Progenitor cell of endocrine pancreas (in vitro differentiated cells): ENCODE measurements around the gene BRICD5. TPM values are rescaled to one million over a fixed set of nuclear protein-coding genes. Genes with fewer than 3 reads are reported as not detected.

ENCODE experiments used
- DNase-seq: peaks from one replicate; pipeline ENCODE4 v3.0.0; 2021; ENCODE audit warnings: low spot score; ENCODE audit not compliant: unreplicated experiment
- H3K27ac Mint-ChIP-seq: 2 replicates; pipeline ENCODE4 v1.8.0; 2021; ENCODE audit warnings: mild to moderate bottlenecking, moderate library complexity, mixed read lengths
- H3K27me3 Mint-ChIP-seq: 2 replicates; pipeline ENCODE4 v1.8.0; 2021; ENCODE audit warnings: mixed read lengths
- H3K36me3 Mint-ChIP-seq: 2 replicates; pipeline ENCODE4 v1.8.0; 2022; ENCODE audit warnings: mixed read lengths; ENCODE audit not compliant: insufficient read depth
- H3K4me1 Mint-ChIP-seq: 2 replicates; pipeline ENCODE4 v1.8.0; 2021; ENCODE audit warnings: low read depth, mixed read lengths
- H3K4me3 Mint-ChIP-seq: 2 replicates; pipeline ENCODE4 v1.8.0; 2021; ENCODE audit warnings: low read depth, mild to moderate bottlenecking, moderate library complexity, mixed read lengths
- H3K9me3 Mint-ChIP-seq: 2 replicates; pipeline ENCODE4 v1.8.0; 2021; ENCODE audit warnings: low read depth, mixed read lengths
- total RNA-seq: library from RNA; stranded (reverse); gene quantifications from 2 replicates; pipeline ENCODE4 v1.2.1, GENCODE V29; 2021
- TF ChIP-seq, protein P1 (sequence below): fragments of 200-600 bp; sonication (generic); IDR thresholded peaks from one replicate; pipeline ENCODE4 v1.5.0; 2021; ENCODE audit warnings: antibody characterized with exemption, mild to moderate bottlenecking; ENCODE audit not compliant: unreplicated experiment

The BRICD5 gene
- total RNA-seq, 1 donor from 2014 or later: 24.6 TPM

DNA sequence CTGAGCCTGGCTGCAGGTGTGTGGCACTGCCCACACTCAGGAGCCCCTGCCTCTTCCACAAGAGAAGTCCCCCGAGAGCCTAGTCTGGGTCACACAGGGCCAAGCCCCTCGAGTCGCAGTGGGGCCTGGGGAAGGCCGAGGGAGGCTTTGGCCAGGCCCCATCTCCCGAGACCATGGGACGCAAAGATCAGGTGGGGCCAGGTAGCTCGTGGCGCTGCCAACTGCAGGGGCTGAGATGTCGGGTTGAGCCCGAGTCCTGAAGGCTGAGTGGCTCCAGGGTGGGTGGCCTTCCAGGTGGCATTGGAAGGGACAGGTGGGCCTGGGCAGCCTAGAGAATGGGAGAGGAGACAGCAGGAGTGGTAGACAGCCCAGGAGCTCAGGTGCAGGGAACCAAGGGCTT lies 48.8 kb downstream of the BRICD5 start:
- TF ChIP-seq, protein P1, sequence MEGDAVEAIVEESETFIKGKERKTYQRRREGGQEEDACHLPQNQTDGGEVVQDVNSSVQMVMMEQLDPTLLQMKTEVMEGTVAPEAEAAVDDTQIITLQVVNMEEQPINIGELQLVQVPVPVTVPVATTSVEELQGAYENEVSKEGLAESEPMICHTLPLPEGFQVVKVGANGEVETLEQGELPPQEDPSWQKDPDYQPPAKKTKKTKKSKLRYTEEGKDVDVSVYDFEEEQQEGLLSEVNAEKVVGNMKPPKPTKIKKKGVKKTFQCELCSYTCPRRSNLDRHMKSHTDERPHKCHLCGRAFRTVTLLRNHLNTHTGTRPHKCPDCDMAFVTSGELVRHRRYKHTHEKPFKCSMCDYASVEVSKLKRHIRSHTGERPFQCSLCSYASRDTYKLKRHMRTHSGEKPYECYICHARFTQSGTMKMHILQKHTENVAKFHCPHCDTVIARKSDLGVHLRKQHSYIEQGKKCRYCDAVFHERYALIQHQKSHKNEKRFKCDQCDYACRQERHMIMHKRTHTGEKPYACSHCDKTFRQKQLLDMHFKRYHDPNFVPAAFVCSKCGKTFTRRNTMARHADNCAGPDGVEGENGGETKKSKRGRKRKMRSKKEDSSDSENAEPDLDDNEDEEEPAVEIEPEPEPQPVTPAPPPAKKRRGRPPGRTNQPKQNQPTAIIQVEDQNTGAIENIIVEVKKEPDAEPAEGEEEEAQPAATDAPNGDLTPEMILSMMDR: no peak
- Mint-ChIP-seq H3K27ac (peak overlapping the region; percentile 56), H3K9me3 (no peaks in the 10 kb centered on the region), H3K27me3 (no peaks in the 10 kb centered on the region), H3K36me3 (peaks cover 2% of the 10 kb centered on the region), H3K4me3 (no peak overlapping the region), H3K4me1 (peaks cover 12% of the 10 kb centered on the region)
- DNase-seq: no peak

- Mint-ChIP-seq H3K4me1 (peaks cover 20% of the 10 kb centered on the region), H3K4me3 (no peak overlapping the region), H3K27ac (no peak overlapping the region), H3K27me3 (no peaks in the 10 kb centered on the region), H3K9me3 (no peaks in the 10 kb centered on the region), H3K36me3 (peaks cover under 1% of the 10 kb centered on the region)
- no peak for DNase-seq
- TF ChIP-seq, protein P1: no peak
Observed at GRCh38 chr16:2160915-2161551, 49.6 kb downstream of the BRICD5 start.

Other genes starting within 250 kb of the BRICD5 start
- gene RPS2, start 246.0 kb downstream of the BRICD5 start, total RNA-seq: 2,309 and 2,385 TPM in 2 replicates
- not detected in 2 replicates for gene RNF151, start 244.0 kb downstream of the BRICD5 start, total RNA-seq
- gene TBL3, start 238.8 kb downstream of the BRICD5 start, total RNA-seq: 30.8 and 32.2 TPM in 2 replicates
- 0.93 and 1.5 TPM in 2 replicates for gene NOXO1, start 229.4 kb downstream of the BRICD5 start, total RNA-seq
- gene GFER, start 226.7 kb downstream of the BRICD5 start, total RNA-seq: 27.1 and 32.9 TPM in 2 replicates
- gene SYNGR3, start 220.9 kb downstream of the BRICD5 start, total RNA-seq: 3.0 and 3.3 TPM in 2 replicates
- 41.5 and 43.6 TPM in 2 replicates for gene ZNF598, start 201.0 kb downstream of the BRICD5 start, total RNA-seq
- 5.0 and 5.3 TPM in 2 replicates for gene NPW, start 191.1 kb downstream of the BRICD5 start, total RNA-seq
- gene NHERF2, start 184.0 kb downstream of the BRICD5 start, total RNA-seq: 8.4 and 10.3 TPM in 2 replicates
- gene NTHL1, start 163.0 kb downstream of the BRICD5 start, total RNA-seq: 24.2 and 28.1 TPM in 2 replicates
- gene TSC2, start 162.9 kb downstream of the BRICD5 start, total RNA-seq: 241 and 253 TPM in 2 replicates
- 96.2 and 97.8 TPM in 2 replicates for gene PKD1, start 75.0 kb downstream of the BRICD5 start, total RNA-seq
- 20.4 and 23.3 TPM in 2 replicates for gene RAB26, start 62.2 kb downstream of the BRICD5 start, total RNA-seq
- gene TRAF7, start 55.1 kb downstream of the BRICD5 start, total RNA-seq: 79.6 and 85.2 TPM in 2 replicates
- gene CASKIN1, start 14.3 kb downstream of the BRICD5 start, total RNA-seq: 12.7 and 13.1 TPM in 2 replicates
- gene MLST8, start 5.4 kb downstream of the BRICD5 start, total RNA-seq: 51.5 TPM in 2 replicates
- 28.5 and 30.6 TPM in 2 replicates for gene PGP, start 4.0 kb upstream of the BRICD5 start, total RNA-seq
- gene E4F1, start 12.7 kb upstream of the BRICD5 start, total RNA-seq: 30.9 and 33.7 TPM in 2 replicates
- 1.7 and 2.1 TPM in 2 replicates for gene DNASE1L2, start 25.6 kb upstream of the BRICD5 start, total RNA-seq
- gene ECI1, start 40.7 kb upstream of the BRICD5 start, total RNA-seq: 69.2 and 72.6 TPM in 2 replicates
- 231 and 237 TPM in 2 replicates for gene RNPS1, start 57.3 kb upstream of the BRICD5 start, total RNA-seq
- 6.9 and 7.6 TPM in 2 replicates for gene ABCA3, start 129.9 kb upstream of the BRICD5 start, total RNA-seq
- 26.5 and 27.8 TPM in 2 replicates for gene CCNF, start 218.6 kb upstream of the BRICD5 start, total RNA-seq
- 27.4 and 32.2 TPM in 2 replicates for gene TEDC2, start 249.2 kb upstream of the BRICD5 start, total RNA-seq